GM23338 (cell line): Measurements from ENCODE around the gene ERC2. TPM values are rescaled to one million over a fixed set of nuclear protein-coding genes. Genes with fewer than 3 reads are reported as not detected.

Experiments used
- ATAC-seq: fragments of 200-7000 bp; cut with Tn5 transposase; 3 replicates; pipeline ENCODE4 v1.9.1; 2020
- DNase-seq: peaks from one replicate; pipeline ENCODE4 v3.0.0-alpha.2; 2015; ENCODE audit warnings: low spot score
- H2AFZ ChIP-seq: fragments of 200-600 bp; sonication (generic); 2 replicates; pipeline ENCODE4 v1.8.0; 2016; ENCODE audit warnings: antibody characterized with exemption, mild to moderate bottlenecking, moderate library complexity
- H3F3A ChIP-seq: fragments of 200-600 bp; sonication (generic); replicated peaks from 2 replicates; pipeline ENCODE4 v1.8.0; 2017; ENCODE audit warnings: antibody characterized with exemption, mixed run types, low read depth
- H3K27ac ChIP-seq: fragments of 200-600 bp; sonication (generic); 2 replicates; pipeline ENCODE4 v1.6.1; 2016; ENCODE audit warnings: low read depth
- H3K27me3 ChIP-seq: fragments of 200-600 bp; sonication (generic); 2 replicates; pipeline ENCODE4 v1.8.0; 2016; ENCODE audit warnings: mild to moderate bottlenecking, mixed run types, moderate library complexity; ENCODE audit not compliant: insufficient read depth
- H3K36me3 ChIP-seq: fragments of 200-600 bp; sonication (generic); 2 replicates; pipeline ENCODE4 v1.8.0; 2016; ENCODE audit warnings: mild to moderate bottlenecking; ENCODE audit not compliant: insufficient read depth
- H3K4me1 ChIP-seq: fragments of 200-600 bp; sonication (generic); 2 replicates; pipeline ENCODE4 v1.8.0; 2016; ENCODE audit warnings: mild to moderate bottlenecking, moderate library complexity; ENCODE audit not compliant: insufficient read depth
- H3K4me2 ChIP-seq: fragments of 200-600 bp; sonication (generic); 2 replicates; pipeline ENCODE4 v1.7.1; 2017; ENCODE audit warnings: mixed run types
- H3K4me3 ChIP-seq: fragments of 200-600 bp; sonication (generic); 2 replicates; pipeline ENCODE4 v1.6.1; 2016; ENCODE audit warnings: mixed run types
- H3K79me2 ChIP-seq: fragments of 200-600 bp; sonication (generic); replicated peaks from 2 replicates; pipeline ENCODE4 v1.8.0; 2017; ENCODE audit warnings: mild to moderate bottlenecking; ENCODE audit not compliant: insufficient read depth
- H3K9me2 ChIP-seq: fragments of 200-600 bp; sonication (generic); 2 replicates; pipeline ENCODE4 v1.8.0; 2017; ENCODE audit not compliant: insufficient read depth
- H4K20me1 ChIP-seq: fragments of 200-600 bp; sonication (generic); replicated peaks from 2 replicates; pipeline ENCODE4 v1.8.0; 2017; ENCODE audit warnings: mild to moderate bottlenecking; ENCODE audit not compliant: insufficient read depth
- H3K27ac Mint-ChIP-seq: 2 replicates; pipeline ENCODE4 v1.8.0; 2020; ENCODE audit warnings: inconsistent platforms, mild to moderate bottlenecking, moderate library complexity, mixed read lengths
- H3K27me3 Mint-ChIP-seq: 3 replicates; pipeline ENCODE4 v1.8.0; 2022; ENCODE audit warnings: low read depth, mild to moderate bottlenecking, moderate library complexity, mixed read lengths, inconsistent platforms; ENCODE audit not compliant: insufficient read depth, poor library complexity
- H3K36me3 Mint-ChIP-seq: 3 replicates; pipeline ENCODE4 v1.8.0; 2021; ENCODE audit warnings: low read depth, mild to moderate bottlenecking, inconsistent platforms, moderate library complexity, mixed read lengths
- H3K4me1 Mint-ChIP-seq: 3 replicates; pipeline ENCODE4 v1.8.0; 2020; ENCODE audit warnings: mild to moderate bottlenecking, inconsistent platforms, mixed read lengths
- H3K4me3 Mint-ChIP-seq: 3 replicates; pipeline ENCODE4 v1.8.0; 2021; ENCODE audit warnings: moderate library complexity, mild to moderate bottlenecking, inconsistent platforms, mixed read lengths
- H3K9me3 Mint-ChIP-seq: 3 replicates; pipeline ENCODE4 v1.8.0; 2020; ENCODE audit warnings: moderate library complexity, mild to moderate bottlenecking, inconsistent platforms, mixed read lengths
- CREB1 ChIP-seq: fragments of 250-450 bp; sonication (Bioruptor Pico); IDR thresholded peaks from 2 replicates; pipeline ENCODE4 v1.5.0; 2020; ENCODE audit warnings: low read depth, mild to moderate bottlenecking, moderate library complexity
- CTCF ChIP-seq, 2 experiments: fragments of 200-600 bp in 1 of 2; sonication (generic) in 1 of 2; conservative IDR thresholded peaks; 2 replicates each; pipeline versions ENCODE4 v1.5.1 to v1.6.1; 2016 to 2017; ENCODE audit warnings: antibody characterized with exemption in 2 of 2, low read depth in 2 of 2, mild to moderate bottlenecking in 2 of 2, moderate library complexity in 1 of 2
- ETS1 ChIP-seq: IDR thresholded peaks from 2 replicates; pipeline ENCODE4 v1.6.1; 2016; ENCODE audit warnings: antibody characterized with exemption
- EZH2 ChIP-seq: fragments of 200-600 bp; sonication (generic); IDR thresholded peaks from one replicate; pipeline ENCODE4 v1.8.0; 2017; ENCODE audit warnings: antibody characterized with exemption, mild to moderate bottlenecking, low read depth; ENCODE audit not compliant: unreplicated experiment
- EZH2phosphoT487 ChIP-seq: fragments of 200-600 bp; sonication (generic); IDR thresholded peaks from one replicate; pipeline ENCODE4 v1.8.1; 2018; ENCODE audit warnings: antibody characterized with exemption; ENCODE audit not compliant: unreplicated experiment
- JUNB ChIP-seq: IDR thresholded peaks from one replicate; pipeline ENCODE4 v1.6.1; 2016; ENCODE audit warnings: antibody characterized with exemption; ENCODE audit not compliant: unreplicated experiment
- NANOG ChIP-seq: IDR thresholded peaks from 2 replicates; pipeline ENCODE4 v1.6.1; 2016; ENCODE audit warnings: antibody characterized with exemption, borderline replicate concordance
- POLR2AphosphoS5 ChIP-seq: IDR thresholded peaks from 2 replicates; pipeline ENCODE4 v1.6.1; 2016; ENCODE audit warnings: antibody characterized with exemption, low read depth
- REST ChIP-seq: IDR thresholded peaks from one replicate; pipeline ENCODE4 v1.6.1; 2018; ENCODE audit warnings: antibody characterized with exemption; ENCODE audit not compliant: unreplicated experiment
- STAT1 ChIP-seq: IDR thresholded peaks from one replicate; pipeline ENCODE4 v1.6.1; 2016; ENCODE audit warnings: antibody characterized with exemption; ENCODE audit not compliant: unreplicated experiment
- ZNF114 ChIP-seq: fragments of 250-450 bp; sonication (Bioruptor Pico); IDR thresholded peaks from 2 replicates; pipeline ENCODE4 v1.5.0; 2020; ENCODE audit warnings: mild to moderate bottlenecking, moderate library complexity
- ZNF331 ChIP-seq: fragments of 250-450 bp; sonication (Bioruptor Pico); IDR thresholded peaks from 2 replicates; pipeline ENCODE4 v1.5.0; 2020; ENCODE audit warnings: low read depth, mild to moderate bottlenecking, moderate library complexity
- ZNF462 ChIP-seq: fragments of 250-450 bp; sonication (Bioruptor Pico); IDR thresholded peaks from 2 replicates; pipeline ENCODE4 v1.5.0; 2020; ENCODE audit warnings: mild to moderate bottlenecking, moderate library complexity
- polyA plus RNA-seq: library from polyadenylated mRNA; unstranded; fragments of >200 nt; fragmentation: Nextera tagmentation; extraction: Ambion mirVana; gene quantifications from 2 replicates; pipeline ENCODE4 v1.2.1, GENCODE V29; 2016
- total RNA-seq: library from RNA; depleted of rRNA; stranded (reverse); fragments of >200 nt; shearing (Covaris generic); gene quantifications from 2 replicates; pipeline ENCODE4 v1.2.3, GENCODE V29; 2014

The ERC2 gene
- total and polyA plus RNA-seq, 2 experiments from 2014 or later = 11.8 to 13.7 TPM

GRCh38 chr3:55780913-55781312 lies 687.4 kb downstream of the ERC2 start:
- Histone ChIP-seq H3K27ac (no peak overlapping the region), H4K20me1 (0 out of 2 replicates have a peak, but pooled peaks cover 3% of the 10 kb centered on the region), H3F3A (no peaks in the 10 kb centered on the region), H3K9me2 (peaks cover 8% of the 10 kb centered on the region), H3K36me3 (no peaks in the 10 kb centered on the region), H3K4me3 (no peak overlapping the region), H3K4me2 (no peak overlapping the region), H3K4me1 (no peaks in the 10 kb centered on the region), H3K79me2 (no peaks in the 10 kb centered on the region), H2AFZ (no peak overlapping the region), H3K27me3 (no peaks in the 10 kb centered on the region)
- DNase-seq (no peak), ATAC-seq (no peak)
- no peaks in the 10 kb centered on the region for H3K27me3 Mint-ChIP-seq
- H3K27ac Mint-ChIP-seq = no peak overlapping the region
- H3K9me3 Mint-ChIP-seq = no peaks in the 10 kb centered on the region
- TF ChIP-seq EZH2 (no peak), ZNF462 (CRISPR knock-in tag) (no peak), JUNB (no peak), ZNF114 (CRISPR knock-in tag) (no peak), CREB1 (CRISPR knock-in tag) (no peak), NANOG (no peak), ETS1 (no peak), POLR2AphosphoS5 (no peak), ZNF331 (CRISPR knock-in tag) (no peak), REST (no peak), STAT1 (no peak), EZH2phosphoT487 (no peak), CTCF (conservative IDR thresholded peaks at IDR 0.05; ENCODE audit: low read depth in 2 of 2) (no peak)
- H3K4me3 Mint-ChIP-seq = no peak overlapping the region
- H3K36me3 Mint-ChIP-seq = no peaks in the 10 kb centered on the region
- peaks cover 4% of the 10 kb centered on the region; the same call in 2 of the 3 replicates for H3K4me1 Mint-ChIP-seq
